HG02571 (cell line): ENCODE measurements around the gene ZKSCAN5.
"Not testable (repeated sequence)": the region's sequence is repeated elsewhere in the genome, so short reads cannot be mapped to it uniquely, and the experiment has no call there.

Source experiments
- ATAC-seq: cut with Tn5 transposase; IDR thresholded peaks from one replicate; pipeline ENCODE4 v1.9.1; 2021; ENCODE audit warnings: mild to moderate bottlenecking, moderate library complexity; ENCODE audit not compliant: unreplicated experiment

ZKSCAN5 gene

DNA sequence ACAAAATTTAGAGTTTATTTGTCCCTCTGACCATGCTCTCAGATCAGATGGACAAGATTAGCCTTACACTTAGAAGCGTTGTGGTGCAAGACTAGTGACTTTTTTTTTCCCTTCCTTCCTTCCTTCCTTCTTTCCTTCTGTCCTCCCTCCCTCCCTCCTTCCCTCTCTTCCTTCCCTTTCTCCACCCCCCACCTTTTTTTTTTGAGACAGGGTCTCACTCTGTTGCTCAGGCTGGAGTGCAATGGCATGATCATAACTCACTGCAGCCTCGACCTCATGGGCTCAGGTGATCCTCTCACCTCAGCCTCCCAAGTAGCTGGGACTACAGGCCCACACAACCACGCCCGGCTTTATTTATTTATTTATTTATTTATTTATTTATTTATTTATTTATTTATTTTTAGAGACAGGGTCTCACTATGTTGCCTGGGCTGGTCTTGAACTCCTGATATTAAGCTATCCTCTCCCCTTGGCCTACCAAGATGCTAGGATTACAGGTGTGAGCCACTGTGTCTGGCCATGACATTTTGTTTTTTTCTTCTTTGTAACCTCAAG, 76.4 kb downstream of the ZKSCAN5 start:
- ATAC-seq, result not testable (repeated sequence)
